Mesothelial cell of epicardium (in vitro differentiated cells): ENCODE results near the gene CLDN3. TPM values are rescaled to one million over a fixed set of nuclear protein-coding genes. Genes with fewer than 3 reads are reported as not detected.
"Not testable (repeated sequence)": the region's sequence is repeated elsewhere in the genome, so short reads cannot be mapped to it uniquely, and the experiment has no call there.

Source experiments
- DNase-seq, 2 experiments: peaks; one replicate each; pipeline ENCODE4 v3.0.0; 2021; ENCODE audit warnings: low spot score in 2 of 2; ENCODE audit not compliant: unreplicated experiment in 2 of 2
- H3K27ac Mint-ChIP-seq: 2 replicates; pipeline ENCODE4 v1.8.0; 2021; ENCODE audit warnings: mixed read lengths
- H3K27me3 Mint-ChIP-seq: 2 replicates; pipeline ENCODE4 v1.8.0; 2021; ENCODE audit warnings: low read depth, mixed read lengths
- H3K36me3 Mint-ChIP-seq: 2 replicates; pipeline ENCODE4 v1.8.0; 2021; ENCODE audit warnings: mixed read lengths
- H3K4me1 Mint-ChIP-seq: 2 replicates; pipeline ENCODE4 v1.8.0; 2021; ENCODE audit warnings: mixed read lengths
- H3K4me3 Mint-ChIP-seq: 2 replicates; pipeline ENCODE4 v1.8.0; 2021; ENCODE audit warnings: mild to moderate bottlenecking, moderate library complexity, mixed read lengths
- H3K9me3 Mint-ChIP-seq: 2 replicates; pipeline ENCODE4 v1.8.0; 2021; ENCODE audit warnings: mixed read lengths
- CTCF ChIP-seq: fragments of 200-600 bp; sonication (generic); IDR thresholded peaks from one replicate; pipeline ENCODE4 v1.5.0; 2021; ENCODE audit warnings: antibody characterized with exemption; ENCODE audit not compliant: unreplicated experiment
- total RNA-seq: library from RNA; stranded (reverse); gene quantifications from 3 replicates; pipeline ENCODE4 v1.2.1, GENCODE V29; 2021

The CLDN3 gene
- total RNA-seq, 1 donor from 2014 or later = 10.5 TPM

- Mint-ChIP-seq H3K27ac (no peak overlapping the region), H3K36me3 (no peaks in the 10 kb centered on the region), H3K9me3 (peaks cover 13% of the 10 kb centered on the region), H3K27me3 (no peaks in the 10 kb centered on the region), H3K4me1 (peaks cover 2% of the 10 kb centered on the region), H3K4me3 (no peak overlapping the region)
- DNase-seq = no peak
- TF ChIP-seq CTCF = no peak
Measured at GRCh38 chr7:73789051-73789450, 19.0 kb upstream of the CLDN3 start.

- DNase-seq, H3K4me3 Mint-ChIP-seq, H3K27me3 Mint-ChIP-seq, H3K36me3 Mint-ChIP-seq, H3K27ac Mint-ChIP-seq, H3K4me1 Mint-ChIP-seq: not testable (repeated sequence)
- H3K9me3 Mint-ChIP-seq = peaks cover 13% of the 10 kb centered on the region
Measured at GRCh38 chr7:73787786-73788048, 17.6 kb upstream of the CLDN3 start.

- Mint-ChIP-seq H3K27me3 (no peaks in the 10 kb centered on the region), H3K9me3 (peaks cover 15% of the 10 kb centered on the region), H3K27ac (no peak overlapping the region), H3K36me3 (peaks cover 1% of the 10 kb centered on the region), H3K4me1 (no peaks in the 10 kb centered on the region), H3K4me3 (no peak overlapping the region)
- DNase-seq = no peak
- no peak for TF ChIP-seq CTCF
Measured at GRCh38 chr7:73786588-73786987, 16.5 kb upstream of the CLDN3 start.

- H3K9me3 Mint-ChIP-seq = peaks cover 17% of the 10 kb centered on the region
- no peaks in the 10 kb centered on the region for H3K27me3 Mint-ChIP-seq
- peaks cover 2% of the 10 kb centered on the region for H3K4me1 Mint-ChIP-seq
- TF ChIP-seq CTCF = no peak
- H3K27ac Mint-ChIP-seq = no peak overlapping the region
- no peak for DNase-seq
- H3K36me3 Mint-ChIP-seq = peaks cover 6% of the 10 kb centered on the region
- no peak overlapping the region for H3K4me3 Mint-ChIP-seq
Measured at GRCh38 chr7:73779517-73779916, 9.4 kb upstream of the CLDN3 start.

GRCh38 chr7:73778801-73779389 is 8.8 kb upstream of the CLDN3 start:
- Mint-ChIP-seq H3K4me3 (no peak overlapping the region), H3K27me3 (no peaks in the 10 kb centered on the region), H3K4me1 (peaks cover 2% of the 10 kb centered on the region), H3K27ac (no peak overlapping the region), H3K9me3 (peaks cover 17% of the 10 kb centered on the region), H3K36me3 (peaks cover 6% of the 10 kb centered on the region)
- TF ChIP-seq CTCF = no peak
- DNase-seq = no peak

GRCh38 chr7:73774923-73775322 is 4.9 kb upstream of the CLDN3 start:
- Mint-ChIP-seq H3K4me1 (peaks cover 8% of the 10 kb centered on the region), H3K36me3 (no peaks in the 10 kb centered on the region), H3K27ac (no peak overlapping the region), H3K4me3 (no peak overlapping the region), H3K9me3 (peaks cover 6% of the 10 kb centered on the region), H3K27me3 (peaks cover 20% of the 10 kb centered on the region)
- TF ChIP-seq CTCF = no peak
- no peak for DNase-seq
